Measurements from ENCODE around the gene MLH3. TPM values are rescaled to one million over a fixed set of nuclear protein-coding genes. Genes with fewer than 3 reads are reported as not detected.

MLH3 gene
- total RNA-seq, 3 donors from 2014 or later, result 11.0 to 14.7 (median 11.7) TPM

- Mint-ChIP-seq H3K27me3 (ENCODE audit: low read depth) (no peaks in the 10 kb centered on the region), H3K9me3 (no peaks in the 10 kb centered on the region), H3K4me3 (no peak overlapping the region), H3K36me3 (ENCODE audit: insufficient read depth) (peaks cover 12% of the 10 kb centered on the region), H3K4me1 (ENCODE audit: low read depth) (peaks cover 23% of the 10 kb centered on the region)
- ATAC-seq (no peak), DNase-seq (no peak)
These were observed 2.4 kb upstream of the MLH3 start for GRCh38 chr14:75053396-75054291.

- no peak for ATAC-seq
- DNase-seq, result no peak
- peaks cover 35% of the 10 kb centered on the region for H3K4me1 Mint-ChIP-seq (ENCODE audit: low read depth)
- peak overlapping the region; percentile 91 for H3K4me3 Mint-ChIP-seq
- H3K27me3 Mint-ChIP-seq (ENCODE audit: low read depth), result no peaks in the 10 kb centered on the region
- no peaks in the 10 kb centered on the region for H3K9me3 Mint-ChIP-seq
- peaks cover 20% of the 10 kb centered on the region for H3K36me3 Mint-ChIP-seq (ENCODE audit: insufficient read depth)
These were observed 261 bp upstream of the MLH3 start for GRCh38 chr14:75051556-75051899.

- H3K36me3 Mint-ChIP-seq (ENCODE audit: insufficient read depth), result peaks cover 14% of the 10 kb centered on the region
- ATAC-seq, result no peak
- H3K4me1 Mint-ChIP-seq (ENCODE audit: low read depth), result peaks cover 49% of the 10 kb centered on the region
These were observed 1.5 kb downstream of the MLH3 start for GRCh38 chr14:75049731-75050201.

GRCh38 chr14:75049136-75049535, 2.1 kb downstream of the MLH3 start:
- Mint-ChIP-seq H3K9me3 (no peaks in the 10 kb centered on the region), H3K36me3 (ENCODE audit: insufficient read depth) (peaks cover 14% of the 10 kb centered on the region), H3K4me1 (ENCODE audit: low read depth) (peaks cover 54% of the 10 kb centered on the region), H3K27me3 (ENCODE audit: low read depth) (no peaks in the 10 kb centered on the region), H3K4me3 (no peak overlapping the region)
- DNase-seq (no peak), ATAC-seq (no peak)

More at GRCh38 chr14:75049731-75050201, 1.5 kb downstream of the MLH3 start:
- no peaks in the 10 kb centered on the region for H3K27me3 Mint-ChIP-seq (ENCODE audit: low read depth)
- peak overlapping the region; percentile 91 for H3K4me3 Mint-ChIP-seq
- no peaks in the 10 kb centered on the region for H3K9me3 Mint-ChIP-seq
- no peak for DNase-seq

GRCh38 chr14:75048101-75048500, 3.2 kb downstream of the MLH3 start:
- DNase-seq, result no peak
- Mint-ChIP-seq H3K36me3 (ENCODE audit: insufficient read depth) (peaks cover 15% of the 10 kb centered on the region), H3K9me3 (no peaks in the 10 kb centered on the region), H3K27me3 (ENCODE audit: low read depth) (no peaks in the 10 kb centered on the region), H3K4me1 (ENCODE audit: low read depth) (peaks cover 56% of the 10 kb centered on the region), H3K4me3 (no peak overlapping the region)
- ATAC-seq, result no peak

GRCh38 chr14:75047506-75047905, 3.8 kb downstream of the MLH3 start:
- no peak overlapping the region for H3K4me3 Mint-ChIP-seq

GRCh38 chr14:75046899-75047298, 4.4 kb downstream of the MLH3 start:
- Mint-ChIP-seq H3K36me3 (ENCODE audit: insufficient read depth) (peaks cover 17% of the 10 kb centered on the region), H3K9me3 (no peaks in the 10 kb centered on the region), H3K4me3 (no peak overlapping the region), H3K4me1 (ENCODE audit: low read depth) (peaks cover 51% of the 10 kb centered on the region), H3K27me3 (ENCODE audit: low read depth) (no peaks in the 10 kb centered on the region)
- ATAC-seq (peak in 1 of 2 donors; percentile 29), DNase-seq (no peak)

More at GRCh38 chr14:75047506-75047905, 3.8 kb downstream of the MLH3 start:
- ATAC-seq (no peak), DNase-seq (no peak)
- no peaks in the 10 kb centered on the region for H3K27me3 Mint-ChIP-seq (ENCODE audit: low read depth)
- H3K4me1 Mint-ChIP-seq (ENCODE audit: low read depth), result peaks cover 54% of the 10 kb centered on the region
- H3K9me3 Mint-ChIP-seq, result no peaks in the 10 kb centered on the region
- peaks cover 13% of the 10 kb centered on the region for H3K36me3 Mint-ChIP-seq (ENCODE audit: insufficient read depth)

GRCh38 chr14:75046275-75046674, 5.0 kb downstream of the MLH3 start:
- H3K4me3 Mint-ChIP-seq, result no peak overlapping the region
- H3K27me3 Mint-ChIP-seq (ENCODE audit: low read depth), result no peaks in the 10 kb centered on the region
- no peaks in the 10 kb centered on the region for H3K9me3 Mint-ChIP-seq
- DNase-seq, result no peak
- H3K36me3 Mint-ChIP-seq (ENCODE audit: insufficient read depth), result peaks cover 17% of the 10 kb centered on the region
- no peak for ATAC-seq
- H3K4me1 Mint-ChIP-seq (ENCODE audit: low read depth), result peaks cover 50% of the 10 kb centered on the region

- ATAC-seq, result no peak
- no peaks in the 10 kb centered on the region for H3K27me3 Mint-ChIP-seq (ENCODE audit: low read depth)
- H3K4me1 Mint-ChIP-seq (ENCODE audit: low read depth), result peaks cover 40% of the 10 kb centered on the region
These were observed 6.5 kb downstream of the MLH3 start for GRCh38 chr14:75044752-75045151.

GRCh38 chr14:75044322-75044721, 6.9 kb downstream of the MLH3 start:
- Mint-ChIP-seq H3K4me1 (ENCODE audit: low read depth) (peaks cover 36% of the 10 kb centered on the region), H3K4me3 (no peak overlapping the region), H3K36me3 (ENCODE audit: insufficient read depth) (peaks cover 19% of the 10 kb centered on the region), H3K27me3 (ENCODE audit: low read depth) (no peaks in the 10 kb centered on the region), H3K9me3 (no peaks in the 10 kb centered on the region)
- no peak for DNase-seq
- ATAC-seq, result no peak

More at GRCh38 chr14:75044752-75045151, 6.5 kb downstream of the MLH3 start:
- Mint-ChIP-seq H3K36me3 (ENCODE audit: insufficient read depth) (peaks cover 19% of the 10 kb centered on the region), H3K9me3 (no peaks in the 10 kb centered on the region), H3K4me3 (no peak overlapping the region)
- DNase-seq, result no peak

GRCh38 chr14:75042035-75042434, 9.2 kb downstream of the MLH3 start:
- H3K4me3 Mint-ChIP-seq, result no peak overlapping the region
- H3K27me3 Mint-ChIP-seq (ENCODE audit: low read depth), result no peaks in the 10 kb centered on the region
- H3K36me3 Mint-ChIP-seq (ENCODE audit: insufficient read depth), result peaks cover 16% of the 10 kb centered on the region
- H3K4me1 Mint-ChIP-seq (ENCODE audit: low read depth), result peaks cover 28% of the 10 kb centered on the region
- no peaks in the 10 kb centered on the region for H3K9me3 Mint-ChIP-seq
- no peak for ATAC-seq
- DNase-seq, result no peak

GRCh38 chr14:75041613-75042012, 9.7 kb downstream of the MLH3 start:
- Mint-ChIP-seq H3K9me3 (no peaks in the 10 kb centered on the region), H3K4me3 (no peak overlapping the region), H3K27me3 (ENCODE audit: low read depth) (no peaks in the 10 kb centered on the region), H3K4me1 (ENCODE audit: low read depth) (peaks cover 24% of the 10 kb centered on the region), H3K36me3 (ENCODE audit: insufficient read depth) (peaks cover 20% of the 10 kb centered on the region)
- ATAC-seq (no peak), DNase-seq (no peak)

- Mint-ChIP-seq H3K4me1 (ENCODE audit: low read depth) (peaks cover 19% of the 10 kb centered on the region), H3K36me3 (ENCODE audit: insufficient read depth) (peaks cover 24% of the 10 kb centered on the region), H3K9me3 (no peaks in the 10 kb centered on the region), H3K27me3 (ENCODE audit: low read depth) (no peaks in the 10 kb centered on the region), H3K4me3 (no peak overlapping the region)
- ATAC-seq (no peak), DNase-seq (no peak)
These were observed 10.3 kb downstream of the MLH3 start for GRCh38 chr14:75040959-75041358.

GRCh38 chr14:75040507-75040906, 10.8 kb downstream of the MLH3 start:
- Mint-ChIP-seq H3K36me3 (ENCODE audit: insufficient read depth) (peaks cover 27% of the 10 kb centered on the region), H3K9me3 (no peaks in the 10 kb centered on the region), H3K4me3 (no peak overlapping the region), H3K4me1 (ENCODE audit: low read depth) (peaks cover 14% of the 10 kb centered on the region), H3K27me3 (ENCODE audit: low read depth) (no peaks in the 10 kb centered on the region)
- no peak for DNase-seq
- ATAC-seq, result no peak

- H3K9me3 Mint-ChIP-seq, result no peaks in the 10 kb centered on the region
- H3K4me1 Mint-ChIP-seq (ENCODE audit: low read depth), result no peaks in the 10 kb centered on the region
- DNase-seq (no peak), ATAC-seq (no peak)
- no peak overlapping the region for H3K4me3 Mint-ChIP-seq
- no peaks in the 10 kb centered on the region for H3K27me3 Mint-ChIP-seq (ENCODE audit: low read depth)
- H3K36me3 Mint-ChIP-seq (ENCODE audit: insufficient read depth), result peaks cover 40% of the 10 kb centered on the region
These were observed 18.3 kb downstream of the MLH3 start for GRCh38 chr14:75032939-75033338.
